ENCODE results near the gene DLEC1. TPM values are rescaled to one million over a fixed set of nuclear protein-coding genes. Genes with fewer than 3 reads are reported as not detected.

The DLEC1 gene
- total and polyA plus RNA-seq, 2 donors (not counting 1 experiment from before 2014, with no cell fraction given), result under 0.01 to 0.02 TPM

DNA sequence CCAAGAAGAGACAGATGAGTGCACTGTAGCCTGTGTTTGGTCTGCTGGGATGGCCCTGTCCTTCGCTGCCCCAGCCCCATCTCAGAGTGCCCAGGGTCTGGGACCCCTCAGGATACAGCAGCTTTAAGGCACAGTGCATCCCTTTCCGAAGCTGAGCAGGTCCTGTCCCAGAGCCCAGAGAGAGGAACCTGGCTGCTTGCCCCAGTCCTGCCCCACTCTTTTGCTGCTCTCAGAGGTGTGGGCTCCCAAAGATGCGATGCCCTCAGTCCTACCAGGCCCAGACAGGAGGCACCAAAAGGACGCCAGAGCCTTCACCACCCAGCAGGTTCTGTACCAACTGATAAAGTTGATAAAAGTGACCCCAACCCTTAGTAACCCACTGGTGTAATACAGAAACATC is 17.8 kb upstream of the DLEC1 start:
- Histone ChIP-seq H3K4me1 (ENCODE audit: control insufficient read depth, extremely low read depth, insufficient read depth, low read length) (peaks cover 3% of the 10 kb centered on the region), H3K4me3 (replicated peaks in 1 of 4; ENCODE audit: control extremely low read depth in 1 of 4, insufficient read depth in 1 of 4, low read depth in 3 of 4, low read length in 4 of 4) (no peak overlapping the region), H3K27me3 (ENCODE audit: control insufficient read depth, insufficient read depth, low read length) (no peaks in the 10 kb centered on the region), H3K79me2 (ENCODE audit: control insufficient read depth, insufficient read depth, low read length) (no peaks in the 10 kb centered on the region), H3K27ac (ENCODE audit: insufficient read depth, low read length) (no peak overlapping the region), H2AFZ (ENCODE audit: low read length) (no peak overlapping the region), H3K9ac (ENCODE audit: insufficient read depth, low read length) (no peak overlapping the region), H3K4me2 (ENCODE audit: extremely low read depth, insufficient read depth, low read length) (no peak overlapping the region), H3K36me3 (ENCODE audit: control insufficient read depth, insufficient read depth, low read length) (peaks cover 4% of the 10 kb centered on the region), H3K9me3 (ENCODE audit: control insufficient read depth, insufficient read depth, low read depth, low read length) (no peaks in the 10 kb centered on the region), H4K20me1 (ENCODE audit: control insufficient read depth, extremely low read depth, insufficient read depth, low read length) (no peaks in the 10 kb centered on the region)
- TF ChIP-seq CTCF (conservative IDR thresholded peaks at IDR 0.05 in 1 of 2, IDR thresholded peaks at IDR 0.05 in 1 of 2; ENCODE audit: low read depth in 1 of 2, low read length in 2 of 2) (no peak), EZH2 (IDR thresholded peaks at IDR 0.05; ENCODE audit: low read length, missing control alignments) (no peak)
- no peak for DNase-seq (ENCODE audit: low read depth in 2 of 2)

DNA sequence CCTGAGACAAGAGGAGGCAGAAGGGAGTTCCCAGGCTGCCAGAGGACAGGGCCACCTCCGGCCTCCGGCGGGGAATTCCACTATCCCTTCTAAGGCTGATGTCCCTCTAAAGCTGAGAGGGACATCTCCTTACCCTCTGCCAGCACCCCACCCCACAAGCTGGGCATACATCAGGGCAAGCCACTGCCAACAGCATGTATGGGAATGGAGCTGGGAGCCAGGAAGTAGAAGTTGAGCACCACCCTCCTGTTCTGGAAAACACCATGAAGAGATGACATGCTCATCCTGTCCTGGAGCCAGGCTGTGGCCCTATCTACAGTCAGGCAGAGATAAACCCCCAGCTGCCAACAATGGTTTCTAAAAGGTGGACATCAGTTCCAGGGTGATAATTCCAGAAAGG is 16.7 kb upstream of the DLEC1 start:
- H3K27ac ChIP-seq (ENCODE audit: insufficient read depth, low read length), result no peak overlapping the region
- no peak for DNase-seq (ENCODE audit: low read depth in 2 of 2)
- no peaks in the 10 kb centered on the region for H4K20me1 ChIP-seq (ENCODE audit: control insufficient read depth, extremely low read depth, insufficient read depth, low read length)
- H3K79me2 ChIP-seq (ENCODE audit: control insufficient read depth, insufficient read depth, low read length), result no peaks in the 10 kb centered on the region
- H2AFZ ChIP-seq (ENCODE audit: low read length), result no peak overlapping the region
- peaks cover 3% of the 10 kb centered on the region for H3K4me1 ChIP-seq (ENCODE audit: control insufficient read depth, extremely low read depth, insufficient read depth, low read length)
- TF ChIP-seq EZH2 (IDR thresholded peaks at IDR 0.05; ENCODE audit: low read length, missing control alignments), result no peak
- TF ChIP-seq CTCF (conservative IDR thresholded peaks at IDR 0.05 in 1 of 2, IDR thresholded peaks at IDR 0.05 in 1 of 2; ENCODE audit: low read depth in 1 of 2, low read length in 2 of 2), result no peak
- no peak overlapping the region for H3K9ac ChIP-seq (ENCODE audit: insufficient read depth, low read length)
- no peak overlapping the region for H3K4me2 ChIP-seq (ENCODE audit: extremely low read depth, insufficient read depth, low read length)
- no peaks in the 10 kb centered on the region for H3K9me3 ChIP-seq (ENCODE audit: control insufficient read depth, insufficient read depth, low read depth, low read length)
- no peaks in the 10 kb centered on the region for H3K27me3 ChIP-seq (ENCODE audit: control insufficient read depth, insufficient read depth, low read length)
- H3K36me3 ChIP-seq (ENCODE audit: control insufficient read depth, insufficient read depth, low read length), result no peaks in the 10 kb centered on the region
- no peak overlapping the region for H3K4me3 ChIP-seq (replicated peaks in 1 of 4; ENCODE audit: control extremely low read depth in 1 of 4, insufficient read depth in 1 of 4, low read depth in 3 of 4, low read length in 4 of 4)

DNA sequence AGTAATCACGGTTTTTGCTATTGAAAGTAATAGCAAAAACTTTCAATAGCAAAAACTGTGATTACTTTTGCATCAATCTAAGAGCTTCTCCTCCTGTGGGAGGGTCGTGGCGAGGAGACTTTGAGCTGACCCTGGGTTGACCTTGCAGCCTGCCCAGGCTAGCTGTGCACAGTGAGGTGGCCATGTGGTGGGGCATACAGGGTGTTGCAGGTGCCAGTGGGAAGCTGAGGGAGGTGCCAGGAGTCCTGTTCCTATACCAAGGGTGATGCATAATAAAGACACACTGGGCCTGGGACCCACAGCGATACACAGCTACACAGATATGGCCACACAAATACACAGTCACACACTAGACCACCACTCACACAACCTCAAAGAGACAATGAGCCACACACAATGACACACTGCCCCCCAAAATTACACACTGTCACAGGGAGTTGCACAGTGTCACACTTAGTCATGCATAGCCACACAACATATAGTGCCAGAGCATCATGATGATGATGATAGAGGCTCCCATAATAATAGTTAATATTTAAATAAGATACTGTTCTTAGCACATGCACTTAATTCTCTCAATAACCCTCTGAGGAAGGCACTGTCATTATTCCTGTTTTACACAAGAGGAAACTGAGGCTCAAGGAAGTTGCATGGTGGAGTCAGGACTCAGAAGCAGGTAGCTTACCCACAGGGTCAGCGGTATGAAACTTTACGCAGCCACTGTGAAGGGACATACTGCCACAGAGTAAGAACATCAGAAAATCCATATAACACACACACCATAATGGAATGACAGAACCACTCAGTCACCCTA is 15.9 kb upstream of the DLEC1 start:
- no peak overlapping the region for H3K9ac ChIP-seq (ENCODE audit: insufficient read depth, low read length)
- peak overlapping the region in 1 of 4 experiments; percentile 83 for H3K4me3 ChIP-seq (replicated peaks in 1 of 4; ENCODE audit: control extremely low read depth in 1 of 4, insufficient read depth in 1 of 4, low read depth in 3 of 4, low read length in 4 of 4)
- H4K20me1 ChIP-seq (ENCODE audit: control insufficient read depth, extremely low read depth, insufficient read depth, low read length), result no peaks in the 10 kb centered on the region
- no peaks in the 10 kb centered on the region for H3K27me3 ChIP-seq (ENCODE audit: control insufficient read depth, insufficient read depth, low read length)
- no peak overlapping the region for H3K27ac ChIP-seq (ENCODE audit: insufficient read depth, low read length)
- no peak overlapping the region for H2AFZ ChIP-seq (ENCODE audit: low read length)
- H3K4me2 ChIP-seq (ENCODE audit: extremely low read depth, insufficient read depth, low read length), result no peak overlapping the region
- peaks cover 3% of the 10 kb centered on the region for H3K4me1 ChIP-seq (ENCODE audit: control insufficient read depth, extremely low read depth, insufficient read depth, low read length)
- TF ChIP-seq EZH2 (IDR thresholded peaks at IDR 0.05; ENCODE audit: low read length, missing control alignments) (no peak), CTCF (conservative IDR thresholded peaks at IDR 0.05 in 1 of 2, IDR thresholded peaks at IDR 0.05 in 1 of 2; ENCODE audit: low read depth in 1 of 2, low read length in 2 of 2) (no peak)
- H3K79me2 ChIP-seq (ENCODE audit: control insufficient read depth, insufficient read depth, low read length), result no peaks in the 10 kb centered on the region
- H3K36me3 ChIP-seq (ENCODE audit: control insufficient read depth, insufficient read depth, low read length), result no peaks in the 10 kb centered on the region
- DNase-seq (ENCODE audit: low read depth in 2 of 2), result no peak
- H3K9me3 ChIP-seq (ENCODE audit: control insufficient read depth, insufficient read depth, low read depth, low read length), result no peaks in the 10 kb centered on the region
